Raji (cell line): ENCODE data around the gene SYCP3.

ENCODE experiments used
- POLR2A ChIP-seq: IDR thresholded peaks from 2 replicates; pipeline ENCODE4 v1.6.1; 2011; ENCODE audit warnings: low read depth, low read length, control low read depth; ENCODE audit not compliant: insufficient read depth

SYCP3 gene

DNA sequence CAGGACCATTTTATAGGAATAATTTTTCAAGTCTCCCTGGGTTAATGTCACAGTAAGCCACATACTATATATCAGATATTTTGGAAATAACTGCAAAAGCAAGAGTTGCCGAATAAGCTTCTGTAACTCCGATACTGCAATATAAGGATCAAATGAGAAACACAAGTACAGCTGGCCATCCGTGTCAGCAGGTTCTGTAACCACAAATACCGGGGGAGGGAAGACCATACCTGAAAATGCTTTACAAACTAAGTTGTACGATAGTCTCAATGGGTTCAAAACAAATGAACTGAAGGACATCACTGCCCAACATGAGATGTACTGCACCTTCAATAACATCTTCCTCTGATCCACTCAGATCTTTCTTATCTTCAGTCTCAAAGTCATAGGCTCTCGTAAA is 1.8 kb downstream of the SYCP3 start:
- no peak for TF ChIP-seq POLR2A

GRCh38 chr12:101733166-101733565 is 6.1 kb downstream of the SYCP3 start:
- TF ChIP-seq POLR2A: no peak

DNA sequence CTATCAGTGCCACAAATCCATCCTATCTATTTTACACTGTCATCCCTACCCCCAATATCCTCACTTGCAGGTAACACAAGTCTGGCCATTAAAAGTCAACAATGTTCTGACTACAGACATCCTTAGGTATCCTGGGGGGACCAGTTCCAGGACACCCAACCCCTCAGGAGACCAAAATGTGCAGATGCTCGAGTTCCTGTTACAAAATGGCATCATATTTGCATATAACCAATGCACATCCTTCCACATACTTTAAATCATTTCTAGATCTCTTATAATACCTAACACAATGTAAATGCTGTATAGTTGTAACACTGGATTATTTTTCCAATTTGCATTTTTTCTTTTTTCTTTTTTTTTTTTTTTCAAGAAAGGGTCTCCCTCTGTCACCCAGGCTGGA is 6.9 kb downstream of the SYCP3 start:
- no peak for TF ChIP-seq POLR2A

- no peak for TF ChIP-seq POLR2A
Observed at GRCh38 chr12:101729842-101730241, 9.4 kb downstream of the SYCP3 start.

GRCh38 chr12:101727098-101727497 is 12.2 kb downstream of the SYCP3 start:
- no peak for TF ChIP-seq POLR2A

- no peak for TF ChIP-seq POLR2A
Observed at GRCh38 chr12:101722392-101722791, 16.9 kb downstream of the SYCP3 start.

DNA sequence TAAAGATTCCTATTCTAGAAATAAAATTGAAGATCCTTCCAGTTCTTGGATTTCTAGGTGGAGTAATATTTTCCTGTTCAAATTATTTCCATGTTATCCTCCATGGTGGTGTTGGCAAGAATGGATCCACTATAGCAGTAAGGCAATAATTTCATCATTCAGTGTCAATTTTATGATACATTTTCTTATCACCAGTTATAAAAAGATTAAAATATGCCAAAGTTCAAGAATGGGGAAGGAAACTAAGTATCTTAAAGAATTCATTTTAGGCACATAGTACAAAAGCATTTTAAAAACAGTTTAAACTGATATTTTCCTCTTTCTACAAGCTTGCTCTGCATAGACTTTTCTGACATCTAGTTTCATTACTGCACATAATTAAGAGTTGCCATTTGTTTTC is 19.1 kb downstream of the SYCP3 start:
- TF ChIP-seq POLR2A: no peak

- no peak for TF ChIP-seq POLR2A
Observed at GRCh38 chr12:101719566-101719965, 19.7 kb downstream of the SYCP3 start.

DNA sequence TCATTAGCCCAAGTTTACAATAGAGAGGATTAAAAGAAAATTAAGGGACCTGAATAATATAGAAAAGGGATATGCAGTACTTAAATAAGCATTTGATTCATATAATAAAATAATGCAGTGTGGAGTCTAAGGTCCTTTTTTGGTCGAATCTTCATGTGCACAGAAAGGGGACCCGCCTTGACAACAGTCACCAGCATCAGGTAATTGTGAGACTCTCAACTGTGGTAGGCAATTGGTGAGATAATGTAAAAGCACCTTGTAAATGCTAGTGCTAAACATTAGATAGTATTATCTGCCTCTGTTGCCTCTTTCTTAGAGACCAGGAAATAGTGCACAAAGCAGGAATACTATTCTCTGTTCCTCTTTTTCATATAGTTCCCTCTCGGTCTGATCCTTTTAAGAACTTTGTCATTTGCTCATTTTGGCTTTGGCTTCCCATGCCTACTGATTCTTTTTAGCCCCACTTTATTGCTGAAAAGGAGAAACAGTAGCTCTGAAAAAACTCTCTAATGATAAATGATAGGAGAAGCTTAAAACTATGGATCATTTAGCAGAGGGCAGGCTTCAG is 24.3 kb downstream of the SYCP3 start:
- no peak for TF ChIP-seq POLR2A

DNA sequence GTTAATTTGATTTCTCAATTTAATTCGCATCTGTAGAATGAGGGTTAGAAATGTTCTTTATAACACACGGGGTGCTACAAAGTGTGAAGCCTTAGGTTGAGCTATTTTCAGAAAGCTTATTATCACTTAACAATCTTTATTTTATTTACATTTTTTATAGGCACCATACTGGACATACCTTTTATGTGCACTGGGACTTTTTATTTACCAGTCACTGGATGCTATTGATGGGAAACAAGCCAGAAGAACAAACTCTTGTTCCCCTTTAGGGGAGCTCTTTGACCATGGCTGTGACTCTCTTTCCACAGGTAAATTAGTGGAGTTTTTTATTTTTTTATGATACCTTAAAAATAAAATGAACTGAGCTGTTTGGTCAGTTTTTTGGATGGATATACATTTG is 25.3 kb downstream of the SYCP3 start:
- no peak for TF ChIP-seq POLR2A

DNA sequence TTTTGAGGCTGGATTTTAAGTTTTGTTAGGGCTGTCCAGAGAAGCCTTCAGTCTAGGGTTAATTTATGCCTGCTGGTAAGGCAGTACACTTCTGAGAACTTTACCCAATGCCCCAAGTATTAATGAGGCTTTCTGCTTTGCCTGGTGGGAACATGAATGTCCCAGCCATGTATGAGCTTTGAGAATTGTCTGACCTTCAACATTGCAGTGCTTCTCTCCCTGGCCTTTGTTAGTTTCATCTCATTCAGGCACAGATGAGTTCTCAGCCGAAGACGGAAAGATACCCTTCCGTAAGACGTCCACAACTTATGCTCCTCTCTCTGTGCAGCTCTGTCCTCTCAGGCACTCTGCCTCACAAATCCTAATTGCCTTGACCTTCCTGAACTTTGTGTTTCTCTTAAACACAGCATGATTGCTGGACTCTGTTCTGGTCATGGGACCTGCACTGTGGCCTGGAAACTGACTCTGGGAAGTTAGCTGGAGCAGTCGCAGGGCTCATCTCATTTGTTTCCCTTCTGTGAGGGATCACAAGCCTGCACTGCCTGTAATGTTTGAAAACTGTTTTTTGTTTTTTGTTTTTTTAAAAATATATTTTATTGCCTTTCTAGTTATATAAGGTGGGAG is 26.1 kb downstream of the SYCP3 start:
- TF ChIP-seq POLR2A: no peak

DNA sequence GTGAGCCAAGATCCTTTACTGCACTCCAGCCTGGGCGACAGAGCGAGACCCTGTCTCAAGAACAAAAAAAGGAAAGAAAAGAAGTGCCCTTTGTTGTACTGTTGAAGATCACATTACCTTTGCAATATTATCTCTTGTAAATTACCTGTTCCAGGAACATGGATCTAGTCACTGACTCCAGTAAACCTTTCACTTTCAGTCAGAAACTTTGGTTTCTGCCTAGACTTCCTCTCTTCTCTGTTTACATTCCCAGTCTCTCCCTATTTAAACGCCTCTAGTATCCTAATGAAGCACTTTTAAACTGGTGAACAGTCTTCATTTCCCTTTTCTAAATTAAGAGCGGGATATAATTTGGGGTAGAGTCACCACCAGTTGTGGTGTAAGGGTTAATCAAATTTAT is 29.0 kb downstream of the SYCP3 start:
- no peak for TF ChIP-seq POLR2A

- no peak for TF ChIP-seq POLR2A
Observed at GRCh38 chr12:101707131-101707782, 32.0 kb downstream of the SYCP3 start.

GRCh38 chr12:101706403-101706802 is 32.9 kb downstream of the SYCP3 start:
- TF ChIP-seq POLR2A: no peak

DNA sequence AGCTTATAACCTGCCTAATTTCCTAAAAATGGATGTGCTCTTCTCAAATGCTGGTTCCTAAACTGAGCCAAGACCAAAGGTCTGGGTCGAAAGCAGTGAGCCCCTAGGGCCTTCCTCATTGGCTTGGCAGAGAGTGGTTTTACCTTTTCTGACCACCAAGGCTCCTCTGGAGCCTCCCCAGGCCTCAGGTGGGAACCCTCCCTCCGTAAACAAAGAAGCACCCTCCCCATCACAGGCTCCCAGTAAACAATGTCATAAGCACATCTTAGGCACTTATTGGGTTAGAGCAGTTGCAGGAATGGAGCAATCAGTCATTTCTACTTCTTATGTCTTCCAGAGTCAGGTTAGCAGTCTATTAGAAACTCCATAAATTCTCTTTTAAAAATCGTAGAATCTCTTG is 35.8 kb downstream of the SYCP3 start:
- no peak for TF ChIP-seq POLR2A

- no peak for TF ChIP-seq POLR2A
Observed at GRCh38 chr12:101700299-101700820, 38.9 kb downstream of the SYCP3 start.

DNA sequence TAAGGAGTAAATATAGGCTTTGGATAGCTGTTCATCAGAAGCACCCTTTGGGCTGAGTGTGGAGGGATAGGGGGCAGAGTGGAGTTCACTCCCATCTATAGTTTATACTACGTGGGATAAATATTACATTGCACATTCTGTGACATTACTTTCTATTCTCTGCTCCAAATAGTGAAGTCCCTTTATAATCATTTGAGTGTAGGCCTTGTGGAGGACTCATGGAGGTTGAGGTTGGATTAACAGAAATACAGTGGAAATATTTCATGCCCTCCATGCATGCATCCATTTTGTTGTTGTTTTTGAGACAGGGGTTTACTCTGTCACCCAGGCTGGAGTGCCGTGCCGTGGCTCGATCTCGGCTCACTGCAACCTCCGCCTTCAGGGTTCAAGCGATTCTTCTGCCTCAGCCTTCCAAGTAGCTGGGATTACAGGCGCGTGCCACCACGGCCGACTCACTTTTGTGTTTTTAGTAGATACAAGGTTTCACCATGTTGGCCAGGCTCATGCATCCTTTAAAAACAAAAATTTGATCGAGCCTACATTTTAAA is 40.4 kb downstream of the SYCP3 start:
- no peak for TF ChIP-seq POLR2A
